K562 (cell line): Measurements from ENCODE around the gene HLCS. TPM values are rescaled to one million over a fixed set of nuclear protein-coding genes. Genes with fewer than 3 reads are reported as not detected.

Source experiments
- ARNT ChIP-seq, 2 experiments: fragments of 450-650 bp; IDR thresholded peaks; 2 replicates each; pipeline ENCODE4 v1.6.1; 2016; ENCODE audit warnings: mild to moderate bottlenecking in 1 of 2
- CCAR2 ChIP-seq: fragments of 200-400 bp; formaldehyde crosslinking; IDR thresholded peaks from 2 replicates; pipeline ENCODE4 v1.6.1; 2017; ENCODE audit warnings: mild to moderate bottlenecking, low read depth, low read length
- CHCHD3 ChIP-seq: fragments of 250-450 bp; sonication (Bioruptor Pico); IDR thresholded peaks from 2 replicates; pipeline ENCODE4 v2.1.2; 2022; ENCODE audit warnings: mild to moderate bottlenecking
- FOXK1 ChIP-seq: sonication (generic); formaldehyde crosslinking; IDR thresholded peaks from 2 replicates; pipeline ENCODE4 v1.8.0; 2022; ENCODE audit warnings: missing genetic modification reagents, mild to moderate bottlenecking, borderline replicate concordance
- FOXP4 ChIP-seq: sonication (generic); formaldehyde crosslinking; IDR thresholded peaks from 2 replicates; pipeline ENCODE4 v1.8.0; 2022; ENCODE audit warnings: mild to moderate bottlenecking, missing genetic modification reagents, borderline replicate concordance
- HNRNPH1 ChIP-seq: fragments of 200-400 bp; formaldehyde crosslinking; optimal IDR thresholded peaks from 2 replicates; pipeline ENCODE3; 2017; ENCODE audit warnings: low read depth, mild to moderate bottlenecking, low read length, moderate library complexity
- PHB ChIP-seq: fragments of 250-450 bp; sonication (Bioruptor Pico); IDR thresholded peaks from 2 replicates; pipeline ENCODE4 v1.5.0; 2021
- SOX6 ChIP-seq: fragments of 450-650 bp; IDR thresholded peaks from 2 replicates; pipeline ENCODE4 v1.6.1; 2014; ENCODE audit warnings: mild to moderate bottlenecking
- SRSF9 ChIP-seq: fragments of 200-400 bp; formaldehyde crosslinking; IDR thresholded peaks from 2 replicates; pipeline ENCODE4 v1.6.1; 2017; ENCODE audit warnings: low read depth, low read length, borderline replicate concordance
- TRIM25 ChIP-seq: fragments of 450-650 bp; IDR thresholded peaks from 2 replicates; pipeline ENCODE4 v1.7.0; 2016; ENCODE audit warnings: borderline replicate concordance
- ZKSCAN8 ChIP-seq: fragments of 200-800 bp; sonication (Bioruptor generic); IDR thresholded peaks from 2 replicates; pipeline ENCODE4 v1.6.1; 2016; ENCODE audit warnings: missing genetic modification characterization, missing compliant biosample characterization
- ZNF318 ChIP-seq, 2 experiments: fragments of 450-650 bp; IDR thresholded peaks; 2 replicates each; pipeline ENCODE4 v1.6.1; 2016; ENCODE audit warnings: mild to moderate bottlenecking in 2 of 2, borderline replicate concordance in 1 of 2, low read depth in 1 of 2, moderate library complexity in 1 of 2
- ZNF511 ChIP-seq: sonication (generic); formaldehyde crosslinking; IDR thresholded peaks from 2 replicates; pipeline ENCODE4 v1.8.0; 2022; ENCODE audit warnings: mild to moderate bottlenecking, missing genetic modification reagents
- ZNF583 ChIP-seq: fragments of 250-450 bp; sonication (Bioruptor Pico); IDR thresholded peaks from 2 replicates; pipeline ENCODE4 v1.4.0; 2020
- polyA plus RNA-seq, 8 experiments: library from polyadenylated mRNA; depleted of rRNA in 4 of 8; stranded (reverse) in 5 of 8; unstranded in 3 of 8; fragments of >200 nt; fragmentation: Nextera tagmentation in 2 of 8; fragmentation: Illumina TruSeq in 1 of 8; extraction: Ambion mirVana in 2 of 8; extraction: Trizol in 1 of 8; gene quantifications; 2 replicates each; pipeline versions ENCODE4 v1.2.1 to v1.2.3, GENCODE V29; 2011 to 2014; ENCODE audit warnings: inconsistent platforms in 1 of 8, missing spikeins in 1 of 8
- total RNA-seq, 7 experiments: library from RNA; depleted of rRNA in 6 of 7; stranded (reverse); fragments of >200 nt in 6 of 7; fragmentation: Illumina TruSeq in 2 of 7; extraction: Trizol in 2 of 7; gene quantifications; 2 replicates each; pipeline versions ENCODE4 v1.2.1 to v1.2.3, GENCODE V29; 2011 to 2021; ENCODE audit warnings: low replicate concordance in 1 of 7

HLCS gene
- total and polyA plus RNA-seq, 9 of the 15 experiments (the other 6 are each of a cell fraction or from before 2014, with no cell fraction given), result 3.0 to 21.5 (median 17.1) TPM

GRCh38 chr21:36989699-36990507 lies 23.4 kb upstream of the HLCS start (continued):
- TF ChIP-seq ZNF318 (IDR thresholded peaks at IDR 0.05; ENCODE audit: borderline replicate concordance in 1 of 2, low read depth in 1 of 2) (no peak), FOXP4 (CRISPR knock-in tag) (peak; percentile 98), ARNT (IDR thresholded peaks at IDR 0.05) (no peak), ZKSCAN8 (CRISPR knock-in tag) (peak; percentile 77; the same call in 1 of the 2 replicates), ZNF583 (no peak), HNRNPH1 (no peak), CHCHD3 (CRISPR knock-in tag) (no peak), TRIM25 (no peak), SOX6 (peak; percentile 49), SRSF9 (no peak), CCAR2 (no peak), PHB (no peak; the same call in 1 of the 2 replicates), FOXK1 (CRISPR knock-in tag) (peak; percentile 73; the same call in 1 of the 2 replicates), ZNF511 (peak; percentile 84)
